ENCODE results near the gene PPM1J. TPM values are rescaled to one million over a fixed set of nuclear protein-coding genes. Genes with fewer than 3 reads are reported as not detected.

The PPM1J gene
- total and polyA plus RNA-seq, 2 donors (not counting 1 experiment from before 2014, with no cell fraction given): 0.79 to 0.83 TPM

DNA sequence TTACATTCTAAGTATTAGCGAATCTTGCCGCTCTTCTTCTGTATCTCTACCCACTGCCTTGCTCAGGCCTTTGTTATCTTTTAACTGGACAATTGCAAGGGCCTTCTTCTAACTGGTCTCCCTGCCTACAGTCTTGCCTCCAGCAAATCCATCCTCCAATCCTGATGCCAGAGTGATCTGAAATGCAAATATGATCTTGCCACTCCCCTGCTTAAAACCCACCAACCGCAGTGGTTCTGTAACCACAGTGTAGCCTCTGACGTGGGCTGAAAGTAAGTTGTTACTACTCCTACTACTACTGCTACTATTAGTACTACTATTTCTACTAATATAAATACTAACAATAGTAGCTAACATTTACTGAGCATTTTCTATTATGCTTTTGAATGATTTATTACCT is 28.3 kb downstream of the PPM1J start:
- no peak for DNase-seq (ENCODE audit: low read depth in 2 of 2)
- H4K20me1 ChIP-seq (ENCODE audit: control insufficient read depth, extremely low read depth, insufficient read depth, low read length): no peaks in the 10 kb centered on the region

DNA sequence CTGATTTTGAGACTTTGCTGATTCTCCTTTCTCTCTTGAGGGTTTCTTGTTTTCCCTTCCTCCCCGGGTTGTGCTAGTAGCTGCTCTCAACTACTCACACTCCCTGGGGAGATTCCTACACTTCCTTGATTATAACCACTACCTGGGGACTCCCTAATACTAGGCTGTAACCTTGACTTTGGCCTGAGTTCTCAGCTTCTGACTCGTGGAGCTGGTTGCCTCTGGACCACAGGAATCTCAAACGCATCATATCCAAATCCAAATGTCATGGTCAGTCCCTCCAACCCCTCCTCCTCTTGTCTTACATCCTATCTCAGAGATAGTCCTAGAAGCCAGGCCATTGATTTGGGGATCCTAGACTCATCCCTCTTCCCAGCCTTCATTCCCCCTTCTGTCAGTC is 28.7 kb downstream of the PPM1J start:
- Histone ChIP-seq H2AFZ (ENCODE audit: low read length) (no peak overlapping the region), H3K27ac (ENCODE audit: insufficient read depth, low read length) (no peak overlapping the region), H3K4me2 (ENCODE audit: extremely low read depth, insufficient read depth, low read length) (no peak overlapping the region), H3K79me2 (ENCODE audit: control insufficient read depth, insufficient read depth, low read length) (peaks cover 2% of the 10 kb centered on the region), H3K9ac (ENCODE audit: insufficient read depth, low read length) (no peak overlapping the region), H3K27me3 (ENCODE audit: control insufficient read depth, insufficient read depth, low read length) (no peaks in the 10 kb centered on the region), H3K4me3 (replicated peaks in 1 of 4; ENCODE audit: control extremely low read depth in 1 of 4, insufficient read depth in 1 of 4, low read depth in 3 of 4, low read length in 4 of 4) (no peak overlapping the region), H3K36me3 (ENCODE audit: control insufficient read depth, insufficient read depth, low read length) (peaks cover 2% of the 10 kb centered on the region), H3K4me1 (ENCODE audit: control insufficient read depth, extremely low read depth, insufficient read depth, low read length) (no peaks in the 10 kb centered on the region), H4K20me1 (ENCODE audit: control insufficient read depth, extremely low read depth, insufficient read depth, low read length) (no peaks in the 10 kb centered on the region), H3K9me3 (ENCODE audit: control insufficient read depth, insufficient read depth, low read depth, low read length) (no peaks in the 10 kb centered on the region)
- no peak for DNase-seq (ENCODE audit: low read depth in 2 of 2)
- TF ChIP-seq CTCF (conservative IDR thresholded peaks at IDR 0.05 in 1 of 2, IDR thresholded peaks at IDR 0.05 in 1 of 2; ENCODE audit: low read depth in 1 of 2, low read length in 2 of 2) (no peak), EZH2 (IDR thresholded peaks at IDR 0.05; ENCODE audit: low read length, missing control alignments) (no peak)

More for the DNA sequence above, 28.3 kb downstream of the PPM1J start:
- Histone ChIP-seq H3K27me3 (ENCODE audit: control insufficient read depth, insufficient read depth, low read length) (no peaks in the 10 kb centered on the region), H3K27ac (ENCODE audit: insufficient read depth, low read length) (no peak overlapping the region), H3K9ac (ENCODE audit: insufficient read depth, low read length) (no peak overlapping the region), H3K79me2 (ENCODE audit: control insufficient read depth, insufficient read depth, low read length) (peaks cover 2% of the 10 kb centered on the region), H3K4me3 (replicated peaks in 1 of 4; ENCODE audit: control extremely low read depth in 1 of 4, insufficient read depth in 1 of 4, low read depth in 3 of 4, low read length in 4 of 4) (no peak overlapping the region), H3K4me2 (ENCODE audit: extremely low read depth, insufficient read depth, low read length) (no peak overlapping the region), H2AFZ (ENCODE audit: low read length) (no peak overlapping the region), H3K36me3 (ENCODE audit: control insufficient read depth, insufficient read depth, low read length) (peaks cover 4% of the 10 kb centered on the region), H3K4me1 (ENCODE audit: control insufficient read depth, extremely low read depth, insufficient read depth, low read length) (no peaks in the 10 kb centered on the region), H3K9me3 (ENCODE audit: control insufficient read depth, insufficient read depth, low read depth, low read length) (no peaks in the 10 kb centered on the region)
- TF ChIP-seq EZH2 (IDR thresholded peaks at IDR 0.05; ENCODE audit: low read length, missing control alignments) (no peak), CTCF (conservative IDR thresholded peaks at IDR 0.05 in 1 of 2, IDR thresholded peaks at IDR 0.05 in 1 of 2; ENCODE audit: low read depth in 1 of 2, low read length in 2 of 2) (no peak)

DNA sequence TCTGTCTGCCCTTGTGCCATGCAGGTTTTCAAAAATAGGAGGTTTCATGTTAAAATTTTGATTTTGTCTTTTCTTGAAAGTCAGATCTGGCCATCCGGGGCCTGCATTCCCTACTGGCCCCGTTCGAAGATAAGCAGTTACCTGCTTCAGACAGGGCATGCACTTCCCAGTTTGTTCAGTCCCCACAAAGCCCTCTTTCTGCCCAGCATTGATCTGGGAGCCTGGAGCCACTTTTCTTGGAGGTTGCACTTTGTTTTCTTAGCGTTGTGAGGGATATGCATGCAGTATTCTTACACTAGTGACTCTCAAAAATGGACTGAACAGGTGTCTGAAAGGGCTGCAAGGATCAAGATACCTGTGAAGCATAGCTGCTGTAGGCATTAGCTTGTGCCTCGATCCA is 29.2 kb downstream of the PPM1J start:
- no peaks in the 10 kb centered on the region for H3K9me3 ChIP-seq (ENCODE audit: control insufficient read depth, insufficient read depth, low read depth, low read length)
- peaks cover 2% of the 10 kb centered on the region for H3K79me2 ChIP-seq (ENCODE audit: control insufficient read depth, insufficient read depth, low read length)
- DNase-seq (ENCODE audit: low read depth in 2 of 2): no peak
- no peak overlapping the region for H3K9ac ChIP-seq (ENCODE audit: insufficient read depth, low read length)
- H3K4me1 ChIP-seq (ENCODE audit: control insufficient read depth, extremely low read depth, insufficient read depth, low read length): no peaks in the 10 kb centered on the region
- no peaks in the 10 kb centered on the region for H3K27me3 ChIP-seq (ENCODE audit: control insufficient read depth, insufficient read depth, low read length)
- TF ChIP-seq EZH2 (IDR thresholded peaks at IDR 0.05; ENCODE audit: low read length, missing control alignments) (no peak), CTCF (conservative IDR thresholded peaks at IDR 0.05 in 1 of 2, IDR thresholded peaks at IDR 0.05 in 1 of 2; ENCODE audit: low read depth in 1 of 2, low read length in 2 of 2) (no peak)
- peaks cover 2% of the 10 kb centered on the region for H3K36me3 ChIP-seq (ENCODE audit: control insufficient read depth, insufficient read depth, low read length)
- H3K27ac ChIP-seq (ENCODE audit: insufficient read depth, low read length): no peak overlapping the region
- no peaks in the 10 kb centered on the region for H4K20me1 ChIP-seq (ENCODE audit: control insufficient read depth, extremely low read depth, insufficient read depth, low read length)
- no peak overlapping the region for H2AFZ ChIP-seq (ENCODE audit: low read length)
- no peak overlapping the region for H3K4me3 ChIP-seq (replicated peaks in 1 of 4; ENCODE audit: control extremely low read depth in 1 of 4, insufficient read depth in 1 of 4, low read depth in 3 of 4, low read length in 4 of 4)
- no peak overlapping the region for H3K4me2 ChIP-seq (ENCODE audit: extremely low read depth, insufficient read depth, low read length)

Data from fibroblast of lung (primary cell).